ENCODE measurements around the gene SHC3. TPM values are rescaled to one million over a fixed set of nuclear protein-coding genes. Genes with fewer than 3 reads are reported as not detected.

SHC3 gene, protein sequence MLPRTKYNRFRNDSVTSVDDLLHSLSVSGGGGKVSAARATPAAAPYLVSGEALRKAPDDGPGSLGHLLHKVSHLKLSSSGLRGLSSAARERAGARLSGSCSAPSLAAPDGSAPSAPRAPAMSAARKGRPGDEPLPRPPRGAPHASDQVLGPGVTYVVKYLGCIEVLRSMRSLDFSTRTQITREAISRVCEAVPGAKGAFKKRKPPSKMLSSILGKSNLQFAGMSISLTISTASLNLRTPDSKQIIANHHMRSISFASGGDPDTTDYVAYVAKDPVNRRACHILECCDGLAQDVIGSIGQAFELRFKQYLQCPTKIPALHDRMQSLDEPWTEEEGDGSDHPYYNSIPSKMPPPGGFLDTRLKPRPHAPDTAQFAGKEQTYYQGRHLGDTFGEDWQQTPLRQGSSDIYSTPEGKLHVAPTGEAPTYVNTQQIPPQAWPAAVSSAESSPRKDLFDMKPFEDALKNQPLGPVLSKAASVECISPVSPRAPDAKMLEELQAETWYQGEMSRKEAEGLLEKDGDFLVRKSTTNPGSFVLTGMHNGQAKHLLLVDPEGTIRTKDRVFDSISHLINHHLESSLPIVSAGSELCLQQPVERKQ
- total RNA-seq = 3.9 and 6.9 TPM in 2 replicates

GRCh38 chr9:89177944-89178829, at the start of gene SHC3:
TSS of gene SHC3 (minus strand) at chr9:89178818. CDS start at chr9:89178460, 358 bp downstream.

GRCh38 chr9:88991066-88992034, 187.3 kb downstream of the SHC3 start, which contains the start of gene S1PR3:
TSS of gene S1PR3 (plus strand) at chr9:88991468. CDS start at chr9:89001201, 9,733 bp downstream.

Other genes with a start within 250 kb of the SHC3 start
- 26.6 and 28.7 TPM in 2 replicates for gene S1PR3, start 187.3 kb downstream of the SHC3 start, total RNA-seq
- gene CKS2, start 132.4 kb upstream of the SHC3 start, total RNA-seq = 387 TPM in 2 replicates
- 18.4 and 23.5 TPM in 2 replicates for gene SECISBP2, start 139.7 kb upstream of the SHC3 start, total RNA-seq